ENCODE data around the gene HSPB6. TPM values are rescaled to one million over a fixed set of nuclear protein-coding genes. Genes with fewer than 3 reads are reported as not detected.

Gene HSPB6
- total and polyA plus RNA-seq, 2 donors, result 0.28 to 18.9 TPM

- Histone ChIP-seq H3K4me1 (ENCODE audit: control insufficient read depth in 2 of 2, insufficient read depth in 2 of 2, low read length in 2 of 2) (peaks cover 27 to 35% of the 10 kb centered on the region in 2 donors), H3K27me3 (ENCODE audit: control insufficient read depth in 2 of 2, insufficient read depth in 1 of 2, low read length in 1 of 2) (peaks cover 20 to 29% of the 10 kb centered on the region in 2 donors), H3K36me3 (ENCODE audit: control insufficient read depth in 2 of 2, insufficient read depth in 2 of 2, low read length in 1 of 2) (peaks cover 17 to 29% of the 10 kb centered on the region in 2 donors), H3K27ac (ENCODE audit: low read depth in 1 of 2, low read length in 1 of 2) (no peak overlapping the region), H3K9me3 (ENCODE audit: control insufficient read depth in 2 of 2, insufficient read depth in 1 of 2, low read length in 1 of 2) (peaks cover 0 to 10% of the 10 kb centered on the region in 2 donors), H3K4me3 (ENCODE audit: low read length in 2 of 2) (no peak overlapping the region)
- WGBS, result 97% methylated on average over 2 of the region's 2 CpGs
- DNase-seq (ENCODE audit: low read depth in 6 of 9, low spot score in 9 of 9), result no peak
Measured at GRCh38 chr19:35759697-35760096, 2.9 kb upstream of the HSPB6 start.

GRCh38 chr19:35757749-35758608 lies 1.1 kb upstream of the HSPB6 start, which contains the start of gene PROSER3:
PROSER3 (plus strand) TSS chr19:35758176; CDS start chr19:35758216, 40 bp downstream.
- Histone ChIP-seq H3K36me3 (ENCODE audit: control insufficient read depth in 2 of 2, insufficient read depth in 2 of 2, low read length in 1 of 2) (peaks cover 14 to 36% of the 10 kb centered on the region in 2 donors), H3K27me3 (ENCODE audit: control insufficient read depth in 2 of 2, insufficient read depth in 1 of 2, low read length in 1 of 2) (peaks cover 20 to 29% of the 10 kb centered on the region in 2 donors), H3K4me1 (ENCODE audit: control insufficient read depth in 2 of 2, insufficient read depth in 2 of 2, low read length in 2 of 2) (peaks cover 27 to 35% of the 10 kb centered on the region in 2 donors), H3K9me3 (ENCODE audit: control insufficient read depth in 2 of 2, insufficient read depth in 1 of 2, low read length in 1 of 2) (peaks cover 0 to 10% of the 10 kb centered on the region in 2 donors), H3K27ac (ENCODE audit: low read depth in 1 of 2, low read length in 1 of 2) (peak within 1 kb of the TSS; percentile 95 to 98), H3K4me3 (ENCODE audit: low read length in 2 of 2) (peak within 1 kb of the TSS; percentile 100)
- peak; percentile 95 to 100 (median 98) for DNase-seq (ENCODE audit: low read depth in 6 of 9, low spot score in 9 of 9)
- under 1% methylated on average over 53 of the region's 53 CpGs for WGBS

- DNase-seq (ENCODE audit: low read depth in 6 of 9, low spot score in 9 of 9), result no peak
- Histone ChIP-seq H3K9me3 (ENCODE audit: control insufficient read depth in 2 of 2, insufficient read depth in 1 of 2, low read length in 1 of 2) (peaks cover 0 to 10% of the 10 kb centered on the region in 2 donors), H3K4me3 (ENCODE audit: low read length in 2 of 2) (peak overlapping the region; percentile 100), H3K36me3 (ENCODE audit: control insufficient read depth in 2 of 2, insufficient read depth in 2 of 2, low read length in 1 of 2) (peaks cover 21 to 40% of the 10 kb centered on the region in 2 donors), H3K27ac (ENCODE audit: low read depth in 1 of 2, low read length in 1 of 2) (peak overlapping the region; percentile 3 to 77), H3K27me3 (ENCODE audit: control insufficient read depth in 2 of 2, insufficient read depth in 1 of 2, low read length in 1 of 2) (peaks cover 20 to 29% of the 10 kb centered on the region in 2 donors), H3K4me1 (ENCODE audit: control insufficient read depth in 2 of 2, insufficient read depth in 2 of 2, low read length in 2 of 2) (peaks cover 27 to 35% of the 10 kb centered on the region in 2 donors)
- WGBS, result 10% methylated on average over 19 of the region's 19 CpGs
Measured at GRCh38 chr19:35757231-35757748, 461 bp upstream of the HSPB6 start.

GRCh38 chr19:35755550-35756376 lies 1.1 kb downstream of the HSPB6 start:
- Histone ChIP-seq H3K36me3 (ENCODE audit: control insufficient read depth in 2 of 2, insufficient read depth in 2 of 2, low read length in 1 of 2) (peaks cover 10 to 30% of the 10 kb centered on the region in 2 donors), H3K27ac (ENCODE audit: low read depth in 1 of 2, low read length in 1 of 2) (peak overlapping the region in 1 of 2 donors; percentile 44), H3K4me1 (ENCODE audit: control insufficient read depth in 2 of 2, insufficient read depth in 2 of 2, low read length in 2 of 2) (peaks cover 27 to 35% of the 10 kb centered on the region in 2 donors), H3K27me3 (ENCODE audit: control insufficient read depth in 2 of 2, insufficient read depth in 1 of 2, low read length in 1 of 2) (peaks cover 20 to 29% of the 10 kb centered on the region in 2 donors), H3K4me3 (ENCODE audit: low read length in 2 of 2) (no peak overlapping the region), H3K9me3 (ENCODE audit: control insufficient read depth in 2 of 2, insufficient read depth in 1 of 2, low read length in 1 of 2) (peaks cover 0 to 10% of the 10 kb centered on the region in 2 donors)
- DNase-seq (ENCODE audit: low read depth in 6 of 9, low spot score in 9 of 9), result peak in 2 of 9 donors; percentile 33 to 55
- WGBS, result 33% methylated on average over 74 of the region's 74 CpGs

GRCh38 chr19:35755131-35755549 lies 1.7 kb downstream of the HSPB6 start:
- H3K36me3 ChIP-seq (ENCODE audit: control insufficient read depth in 2 of 2, insufficient read depth in 2 of 2, low read length in 1 of 2), result peaks cover 8 to 29% of the 10 kb centered on the region in 2 donors
- no peak overlapping the region for H3K27ac ChIP-seq (ENCODE audit: low read depth in 1 of 2, low read length in 1 of 2)
- H3K9me3 ChIP-seq (ENCODE audit: control insufficient read depth in 2 of 2, insufficient read depth in 1 of 2, low read length in 1 of 2), result peaks cover 0 to 10% of the 10 kb centered on the region in 2 donors
- no peak overlapping the region for H3K4me3 ChIP-seq (ENCODE audit: low read length in 2 of 2)
- 78% methylated on average over 17 of the region's 17 CpGs for WGBS
- peaks cover 20 to 29% of the 10 kb centered on the region in 2 donors for H3K27me3 ChIP-seq (ENCODE audit: control insufficient read depth in 2 of 2, insufficient read depth in 1 of 2, low read length in 1 of 2)
- DNase-seq (ENCODE audit: low read depth in 6 of 9, low spot score in 9 of 9), result no peak
- peaks cover 25 to 35% of the 10 kb centered on the region in 2 donors for H3K4me1 ChIP-seq (ENCODE audit: control insufficient read depth in 2 of 2, insufficient read depth in 2 of 2, low read length in 2 of 2)

- H3K27me3 ChIP-seq (ENCODE audit: control insufficient read depth in 2 of 2, insufficient read depth in 1 of 2, low read length in 1 of 2), result peaks cover 20 to 29% of the 10 kb centered on the region in 2 donors
- H3K27ac ChIP-seq (ENCODE audit: low read depth in 1 of 2, low read length in 1 of 2), result no peak overlapping the region
- H3K36me3 ChIP-seq (ENCODE audit: control insufficient read depth in 2 of 2, insufficient read depth in 2 of 2, low read length in 1 of 2), result peaks cover 8 to 29% of the 10 kb centered on the region in 2 donors
- H3K4me1 ChIP-seq (ENCODE audit: control insufficient read depth in 2 of 2, insufficient read depth in 2 of 2, low read length in 2 of 2), result peaks cover 25 to 33% of the 10 kb centered on the region in 2 donors
- no peak overlapping the region for H3K4me3 ChIP-seq (ENCODE audit: low read length in 2 of 2)
- DNase-seq (ENCODE audit: low read depth in 6 of 9, low spot score in 9 of 9), result no peak
- WGBS, result 96% methylated on average over 13 of the region's 13 CpGs
- H3K9me3 ChIP-seq (ENCODE audit: control insufficient read depth in 2 of 2, insufficient read depth in 1 of 2, low read length in 1 of 2), result peaks cover 0 to 10% of the 10 kb centered on the region in 2 donors
Measured at GRCh38 chr19:35754370-35755130, 2.3 kb downstream of the HSPB6 start.

GRCh38 chr19:35753634-35754369 lies 3.0 kb downstream of the HSPB6 start:
- Histone ChIP-seq H3K4me1 (ENCODE audit: control insufficient read depth in 2 of 2, insufficient read depth in 2 of 2, low read length in 2 of 2) (peaks cover 23 to 34% of the 10 kb centered on the region in 2 donors), H3K4me3 (ENCODE audit: low read length in 2 of 2) (no peak overlapping the region), H3K9me3 (ENCODE audit: control insufficient read depth in 2 of 2, insufficient read depth in 1 of 2, low read length in 1 of 2) (peaks cover 0 to 10% of the 10 kb centered on the region in 2 donors), H3K27ac (ENCODE audit: low read depth in 1 of 2, low read length in 1 of 2) (no peak overlapping the region), H3K27me3 (ENCODE audit: control insufficient read depth in 2 of 2, insufficient read depth in 1 of 2, low read length in 1 of 2) (peaks cover 20 to 29% of the 10 kb centered on the region in 2 donors), H3K36me3 (ENCODE audit: control insufficient read depth in 2 of 2, insufficient read depth in 2 of 2, low read length in 1 of 2) (peaks cover 8 to 24% of the 10 kb centered on the region in 2 donors)
- 98% methylated on average over 20 of the region's 20 CpGs for WGBS
- no peak for DNase-seq (ENCODE audit: low read depth in 6 of 9, low spot score in 9 of 9)

All from thymus (tissue), 11 donors.